ENCODE measurements around the gene HIGD1A.

HIGD1A gene

DNA sequence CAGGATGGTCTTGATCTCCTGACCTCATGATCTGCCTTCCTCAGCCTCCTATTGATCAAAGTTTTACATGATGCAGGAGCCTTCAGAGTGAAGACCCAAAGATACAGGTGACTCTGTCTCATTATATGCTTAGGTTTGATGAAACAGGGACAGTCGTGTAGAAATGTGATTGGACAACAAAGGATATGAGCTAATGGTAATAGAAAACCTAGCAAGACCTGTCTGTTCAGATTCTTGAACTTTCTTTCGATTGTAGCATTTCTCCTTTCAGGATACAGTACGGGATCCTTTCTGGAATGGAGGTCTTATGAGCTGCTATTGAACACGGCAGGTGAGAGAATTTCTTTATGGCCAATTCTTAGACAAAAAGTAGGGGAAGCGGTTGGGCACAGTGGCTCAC lies 4.9 kb upstream of the HIGD1A start, which contains the start of gene ACKR2:
Gene ACKR2 (plus strand): TSS at position 244 of the 400 bp plus-strand sequence. CDS start 55,058 bp downstream, outside the sequence.
- Histone ChIP-seq H3K4me3 (ENCODE audit: low read length in 2 of 2) (no peak within 1 kb of the TSS), H2AK5ac (ENCODE audit: low read depth, low read length) (no peak within 1 kb of the TSS), H3K4ac (ENCODE audit: low read length) (no peak within 1 kb of the TSS), H3K79me1 (ENCODE audit: low read depth, low read length) (no peaks in the 10 kb centered on the region), H2BK15ac (ENCODE audit: low read length) (no peak within 1 kb of the TSS), H3K14ac (ENCODE audit: low read length) (no peak within 1 kb of the TSS), H2BK120ac (ENCODE audit: low read depth, low read length) (no peak within 1 kb of the TSS), H2AFZ (ENCODE audit: low read length) (no peak within 1 kb of the TSS), H2BK12ac (ENCODE audit: low read length) (no peak within 1 kb of the TSS), H4K8ac (ENCODE audit: low read depth, low read length) (no peak within 1 kb of the TSS), H3K18ac (ENCODE audit: low read length) (no peak within 1 kb of the TSS), H3K23ac (ENCODE audit: low read depth, low read length, poor library complexity) (no peak within 1 kb of the TSS), H4K91ac (ENCODE audit: low read depth, low read length, poor library complexity) (no peak within 1 kb of the TSS), H3K4me1 (ENCODE audit: control insufficient read depth in 2 of 2, insufficient read depth in 1 of 2, low read depth in 1 of 2, low read length in 2 of 2) (peaks cover 5 to 6% of the 10 kb centered on the region in 2 donors), H2BK5ac (ENCODE audit: low read length) (no peak within 1 kb of the TSS), H3K36me3 (replicated peaks in 1 of 2; ENCODE audit: control insufficient read depth in 2 of 2, insufficient read depth in 2 of 2, low read length in 2 of 2) (no peaks in the 10 kb centered on the region), H3K9me3 (replicated peaks in 1 of 2; ENCODE audit: control insufficient read depth in 2 of 2, insufficient read depth in 1 of 2, low read depth in 1 of 2, low read length in 2 of 2) (no peaks in the 10 kb centered on the region), H3K27me3 (ENCODE audit: control insufficient read depth in 3 of 3, insufficient read depth in 3 of 3, low read depth in 1 of 3, low read length in 3 of 3) (peaks cover 0 to 14% (median 8%) of the 10 kb centered on the region in 3 experiments), H3K27ac (replicated peaks; ENCODE audit: low read length) (no peak within 1 kb of the TSS), H3K4me2 (ENCODE audit: insufficient read depth, low read length, poor library complexity, severe bottlenecking) (no peak within 1 kb of the TSS), H3K9ac (ENCODE audit: low read depth, low read length, poor library complexity) (no peak within 1 kb of the TSS)
- no CpG with 5 or more reads among the region's 5 CpGs for WGBS, 2 donors (ENCODE audit: extremely low coverage in 2 of 2, insufficient read length in 2 of 2, insufficient replicate concordance in 1 of 2)
- DNase-seq (ENCODE audit: low spot score): no peak

DNA sequence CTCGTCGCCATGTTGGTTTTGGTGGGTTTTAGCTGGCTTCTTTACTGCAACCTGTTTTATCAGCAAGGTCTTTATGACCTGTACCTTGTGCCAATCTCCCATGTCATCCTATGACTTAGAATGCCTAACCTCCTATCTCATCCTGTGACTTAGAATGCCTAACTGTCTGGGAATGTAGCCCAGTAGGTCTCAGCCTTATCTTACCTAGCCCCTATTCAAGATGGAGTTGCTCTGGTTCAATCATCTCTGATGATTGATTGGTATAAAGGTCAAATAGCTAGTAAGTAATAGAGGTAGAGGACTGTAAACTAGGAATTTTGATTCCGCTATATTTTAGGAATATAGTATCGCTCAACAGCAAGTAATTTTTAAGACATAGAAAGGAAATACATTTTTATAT lies 3.6 kb upstream of the HIGD1A start:
- no peak overlapping the region for H3K27ac ChIP-seq (replicated peaks; ENCODE audit: low read length)
- WGBS, 2 donors (ENCODE audit: extremely low coverage in 2 of 2, insufficient read length in 2 of 2, insufficient replicate concordance in 1 of 2): no CpG with 5 or more reads among the region's 4 CpGs
- no peak overlapping the region for H2BK5ac ChIP-seq (ENCODE audit: low read length)
- no peak overlapping the region for H3K14ac ChIP-seq (ENCODE audit: low read length)
- peaks cover 2% of the 10 kb centered on the region for H3K79me1 ChIP-seq (ENCODE audit: low read depth, low read length)
- H3K9me3 ChIP-seq (replicated peaks in 1 of 2; ENCODE audit: control insufficient read depth in 2 of 2, insufficient read depth in 1 of 2, low read depth in 1 of 2, low read length in 2 of 2): no peaks in the 10 kb centered on the region
- no peak overlapping the region for H4K91ac ChIP-seq (ENCODE audit: low read depth, low read length, poor library complexity)
- H4K8ac ChIP-seq (ENCODE audit: low read depth, low read length): no peak overlapping the region
- no peak overlapping the region for H3K9ac ChIP-seq (ENCODE audit: low read depth, low read length, poor library complexity)
- no peak overlapping the region for H3K4me3 ChIP-seq (ENCODE audit: low read length in 2 of 2)
- H3K23ac ChIP-seq (ENCODE audit: low read depth, low read length, poor library complexity): no peak overlapping the region
- no peak overlapping the region for H3K18ac ChIP-seq (ENCODE audit: low read length)
- H3K27me3 ChIP-seq (ENCODE audit: control insufficient read depth in 3 of 3, insufficient read depth in 3 of 3, low read depth in 1 of 3, low read length in 3 of 3): peaks cover 0 to 14% (median 8%) of the 10 kb centered on the region in 3 experiments
- H2BK15ac ChIP-seq (ENCODE audit: low read length): no peak overlapping the region
- H2BK12ac ChIP-seq (ENCODE audit: low read length): no peak overlapping the region
- peaks cover 5 to 6% of the 10 kb centered on the region in 2 donors for H3K4me1 ChIP-seq (ENCODE audit: control insufficient read depth in 2 of 2, insufficient read depth in 1 of 2, low read depth in 1 of 2, low read length in 2 of 2)
- H2BK120ac ChIP-seq (ENCODE audit: low read depth, low read length): no peak overlapping the region
- H3K4me2 ChIP-seq (ENCODE audit: insufficient read depth, low read length, poor library complexity, severe bottlenecking): no peak overlapping the region
- no peak overlapping the region for H2AFZ ChIP-seq (ENCODE audit: low read length)
- H3K4ac ChIP-seq (ENCODE audit: low read length): no peak overlapping the region
- H3K36me3 ChIP-seq (replicated peaks in 1 of 2; ENCODE audit: control insufficient read depth in 2 of 2, insufficient read depth in 2 of 2, low read length in 2 of 2): no peaks in the 10 kb centered on the region
- no peak overlapping the region for H2AK5ac ChIP-seq (ENCODE audit: low read depth, low read length)
- no peak for DNase-seq (ENCODE audit: low spot score)

DNA sequence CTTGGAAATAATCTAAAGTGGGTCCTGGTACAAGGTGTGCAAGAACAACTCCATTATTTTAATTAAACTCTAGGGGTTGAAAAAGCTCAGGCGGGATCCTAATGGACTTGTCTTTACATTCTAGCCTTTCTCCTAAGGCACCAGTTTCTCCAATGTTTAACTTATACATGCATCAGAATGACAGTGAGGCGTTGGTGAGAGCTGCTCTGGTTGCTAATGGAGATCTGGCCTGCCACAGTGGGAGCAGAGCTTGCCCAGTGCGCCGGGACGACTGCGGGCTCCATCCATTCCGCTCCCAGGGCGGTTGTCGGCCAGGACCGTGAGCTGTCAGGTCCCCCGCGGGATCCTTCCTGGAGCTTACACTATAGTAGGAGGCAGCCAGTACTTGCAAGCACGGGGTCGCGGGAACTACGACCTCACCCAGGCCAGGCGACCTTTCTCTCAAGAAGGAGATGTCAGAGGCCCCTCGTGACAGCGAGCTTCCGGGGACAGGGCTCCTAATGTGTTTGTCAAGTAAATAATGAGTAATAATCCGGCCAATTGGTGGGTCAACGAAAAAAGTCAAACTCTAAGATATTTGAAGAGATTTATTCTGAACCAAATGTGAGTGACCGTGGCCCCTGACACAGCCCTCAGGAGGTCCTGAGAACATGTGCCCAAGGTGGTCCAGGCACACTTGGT lies 991 bp upstream of the HIGD1A start:
- H3K4me1 ChIP-seq (ENCODE audit: control insufficient read depth in 2 of 2, insufficient read depth in 1 of 2, low read depth in 1 of 2, low read length in 2 of 2): peaks cover 4 to 10% of the 10 kb centered on the region in 2 donors
- no CpG with 5 or more reads among the region's 23 CpGs for WGBS, 2 donors (ENCODE audit: extremely low coverage in 2 of 2, insufficient read length in 2 of 2, insufficient replicate concordance in 1 of 2)
- H4K8ac ChIP-seq (ENCODE audit: low read depth, low read length): no peak overlapping the region
- no peak overlapping the region for H3K27ac ChIP-seq (replicated peaks; ENCODE audit: low read length)
- DNase-seq (ENCODE audit: low spot score): peak; percentile 35
- no peak overlapping the region for H3K4ac ChIP-seq (ENCODE audit: low read length)
- no peak overlapping the region for H2BK120ac ChIP-seq (ENCODE audit: low read depth, low read length)
- peak overlapping the region; percentile 89 for H3K4me2 ChIP-seq (ENCODE audit: insufficient read depth, low read length, poor library complexity, severe bottlenecking)
- no peak overlapping the region for H2BK5ac ChIP-seq (ENCODE audit: low read length)
- peaks cover 0 to 14% (median 8%) of the 10 kb centered on the region in 3 experiments for H3K27me3 ChIP-seq (ENCODE audit: control insufficient read depth in 3 of 3, insufficient read depth in 3 of 3, low read depth in 1 of 3, low read length in 3 of 3)
- H4K91ac ChIP-seq (ENCODE audit: low read depth, low read length, poor library complexity): no peak overlapping the region
- H3K9me3 ChIP-seq (replicated peaks in 1 of 2; ENCODE audit: control insufficient read depth in 2 of 2, insufficient read depth in 1 of 2, low read depth in 1 of 2, low read length in 2 of 2): no peaks in the 10 kb centered on the region
- H2AFZ ChIP-seq (ENCODE audit: low read length): peak overlapping the region; percentile 95
- no peak overlapping the region for H3K18ac ChIP-seq (ENCODE audit: low read length)
- H2BK15ac ChIP-seq (ENCODE audit: low read length): no peak overlapping the region
- no peak overlapping the region for H3K23ac ChIP-seq (ENCODE audit: low read depth, low read length, poor library complexity)
- H3K36me3 ChIP-seq (replicated peaks in 1 of 2; ENCODE audit: control insufficient read depth in 2 of 2, insufficient read depth in 2 of 2, low read length in 2 of 2): peaks cover 2 to 23% of the 10 kb centered on the region in 2 donors
- no peak overlapping the region for H2BK12ac ChIP-seq (ENCODE audit: low read length)
- H3K9ac ChIP-seq (ENCODE audit: low read depth, low read length, poor library complexity): no peak overlapping the region
- H3K4me3 ChIP-seq (ENCODE audit: low read length in 2 of 2): peak overlapping the region in 1 of 2 donors; percentile 80
- H3K14ac ChIP-seq (ENCODE audit: low read length): no peak overlapping the region
- peaks cover 2% of the 10 kb centered on the region for H3K79me1 ChIP-seq (ENCODE audit: low read depth, low read length)
- no peak overlapping the region for H2AK5ac ChIP-seq (ENCODE audit: low read depth, low read length)

DNA sequence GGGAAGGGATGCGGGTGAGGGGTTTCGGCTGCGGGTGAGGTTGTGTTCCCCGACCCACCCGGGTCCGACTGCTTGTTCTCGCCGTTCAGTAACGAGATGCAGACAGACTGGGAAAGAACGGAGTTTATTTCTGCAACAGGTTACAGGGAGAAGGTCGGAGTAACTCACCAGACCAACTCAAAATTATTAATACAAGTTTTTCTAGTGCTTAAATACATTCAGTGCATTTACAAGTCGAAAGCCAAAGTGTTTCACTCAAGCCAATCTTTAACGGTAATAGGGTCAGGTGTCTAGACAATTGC lies 492 bp upstream of the HIGD1A start:
- peaks cover 2 to 28% of the 10 kb centered on the region in 2 donors for H3K36me3 ChIP-seq (replicated peaks in 1 of 2; ENCODE audit: control insufficient read depth in 2 of 2, insufficient read depth in 2 of 2, low read length in 2 of 2)
- peaks cover 4 to 10% of the 10 kb centered on the region in 2 donors for H3K4me1 ChIP-seq (ENCODE audit: control insufficient read depth in 2 of 2, insufficient read depth in 1 of 2, low read depth in 1 of 2, low read length in 2 of 2)
- WGBS, 2 donors (ENCODE audit: extremely low coverage in 2 of 2, insufficient read length in 2 of 2, insufficient replicate concordance in 1 of 2): no CpG with 5 or more reads among the region's 13 CpGs
- H2BK15ac ChIP-seq (ENCODE audit: low read length): no peak overlapping the region
- no peak overlapping the region for H4K8ac ChIP-seq (ENCODE audit: low read depth, low read length)
- H3K27me3 ChIP-seq (ENCODE audit: control insufficient read depth in 3 of 3, insufficient read depth in 3 of 3, low read depth in 1 of 3, low read length in 3 of 3): peaks cover 0 to 14% (median 8%) of the 10 kb centered on the region in 3 experiments
- H2BK12ac ChIP-seq (ENCODE audit: low read length): no peak overlapping the region
- peak overlapping the region; percentile 96 for H3K18ac ChIP-seq (ENCODE audit: low read length)
- H3K27ac ChIP-seq (replicated peaks; ENCODE audit: low read length): no peak overlapping the region
- H4K91ac ChIP-seq (ENCODE audit: low read depth, low read length, poor library complexity): no peak overlapping the region
- no peak overlapping the region for H2AK5ac ChIP-seq (ENCODE audit: low read depth, low read length)
- DNase-seq (ENCODE audit: low spot score): no peak
- H3K4me2 ChIP-seq (ENCODE audit: insufficient read depth, low read length, poor library complexity, severe bottlenecking): peak overlapping the region; percentile 89
- H3K4me3 ChIP-seq (ENCODE audit: low read length in 2 of 2): peak overlapping the region; percentile 80 to 91
- H3K9me3 ChIP-seq (replicated peaks in 1 of 2; ENCODE audit: control insufficient read depth in 2 of 2, insufficient read depth in 1 of 2, low read depth in 1 of 2, low read length in 2 of 2): peaks cover 0 to under 1% of the 10 kb centered on the region in 2 donors
- peak overlapping the region; percentile 95 for H2AFZ ChIP-seq (ENCODE audit: low read length)
- H2BK5ac ChIP-seq (ENCODE audit: low read length): no peak overlapping the region
- H3K14ac ChIP-seq (ENCODE audit: low read length): peak overlapping the region; percentile 95
- H3K9ac ChIP-seq (ENCODE audit: low read depth, low read length, poor library complexity): peak overlapping the region; percentile 78
- no peak overlapping the region for H3K4ac ChIP-seq (ENCODE audit: low read length)
- H2BK120ac ChIP-seq (ENCODE audit: low read depth, low read length): no peak overlapping the region
- peaks cover 2% of the 10 kb centered on the region for H3K79me1 ChIP-seq (ENCODE audit: low read depth, low read length)
- H3K23ac ChIP-seq (ENCODE audit: low read depth, low read length, poor library complexity): peak overlapping the region; percentile 100

All from neuronal stem cell (in vitro differentiated cells).